AML-193 (cell line): ENCODE data around the gene RAB3A.

ENCODE experiments used
- DNase-seq, 2 experiments: peaks; one replicate each; lab custom pipeline; 2025; lab: John Stamatoyannopoulos, UW

RAB3A gene, protein sequence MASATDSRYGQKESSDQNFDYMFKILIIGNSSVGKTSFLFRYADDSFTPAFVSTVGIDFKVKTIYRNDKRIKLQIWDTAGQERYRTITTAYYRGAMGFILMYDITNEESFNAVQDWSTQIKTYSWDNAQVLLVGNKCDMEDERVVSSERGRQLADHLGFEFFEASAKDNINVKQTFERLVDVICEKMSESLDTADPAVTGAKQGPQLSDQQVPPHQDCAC

DNA sequence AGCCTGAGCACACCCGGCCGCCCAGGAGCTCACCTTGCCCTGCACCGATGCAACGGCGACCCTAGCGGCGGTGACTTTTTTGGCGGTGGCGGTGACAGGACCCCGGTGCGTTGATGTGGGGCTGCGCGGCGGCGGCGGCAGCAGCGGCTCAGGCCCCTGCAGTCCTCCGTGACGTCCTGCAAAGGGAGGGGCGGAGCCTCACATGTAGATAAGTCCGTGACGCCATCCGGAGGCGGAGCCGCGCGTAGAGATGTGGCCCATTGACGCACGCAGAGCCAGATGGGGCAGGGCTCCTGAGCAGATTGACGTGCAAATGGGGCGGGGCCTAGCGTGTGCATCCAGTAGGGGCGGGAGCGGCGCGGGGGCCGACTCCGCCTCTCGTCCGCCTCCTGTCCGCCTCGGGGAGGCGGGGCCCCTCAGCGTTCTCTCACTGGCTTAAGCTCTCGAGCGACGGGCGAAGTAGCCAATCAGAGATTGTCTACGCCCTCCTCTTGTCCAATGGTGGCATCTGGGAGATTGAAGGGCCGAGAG lies at the start of gene RAB3A:
Gene RAB3A, minus strand, starts transcription at position 180 of the 531 bp plus-strand sequence. CDS start 1,302 bp downstream, outside the sequence.
- DNase-seq = peak; percentile 99

- no peak for DNase-seq
These were observed 49.3 kb upstream of the RAB3A start for GRCh38 chr19:18253130-18253529.

GRCh38 chr19:18252370-18252717 lies 48.5 kb upstream of the RAB3A start:
- no peak for DNase-seq

- peak; percentile 38 to 60 for DNase-seq
These were observed 47.9 kb upstream of the RAB3A start for GRCh38 chr19:18251587-18252369.

GRCh38 chr19:18249834-18250233 lies 46.0 kb upstream of the RAB3A start:
- no peak for DNase-seq

DNA sequence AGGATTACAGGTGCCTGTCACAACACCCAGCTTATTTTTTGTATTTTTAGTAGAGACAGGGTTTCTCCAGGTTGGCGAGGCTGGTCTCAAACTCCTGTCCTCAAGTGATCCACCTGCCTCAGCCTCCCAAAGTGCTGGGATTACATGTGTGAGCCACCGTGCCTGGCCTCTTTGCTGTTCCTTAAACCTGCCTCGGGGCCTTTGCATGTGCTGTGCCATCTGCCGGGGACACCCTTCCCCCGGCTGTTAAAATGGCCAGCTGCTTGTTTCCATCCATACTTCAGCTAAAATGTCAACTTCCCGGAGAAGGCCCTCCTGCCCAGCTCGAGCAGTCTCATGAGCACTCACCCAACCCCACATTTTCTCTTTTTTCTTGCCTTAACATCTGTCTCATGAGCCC lies 41.5 kb upstream of the RAB3A start:
- DNase-seq = no peak

DNA sequence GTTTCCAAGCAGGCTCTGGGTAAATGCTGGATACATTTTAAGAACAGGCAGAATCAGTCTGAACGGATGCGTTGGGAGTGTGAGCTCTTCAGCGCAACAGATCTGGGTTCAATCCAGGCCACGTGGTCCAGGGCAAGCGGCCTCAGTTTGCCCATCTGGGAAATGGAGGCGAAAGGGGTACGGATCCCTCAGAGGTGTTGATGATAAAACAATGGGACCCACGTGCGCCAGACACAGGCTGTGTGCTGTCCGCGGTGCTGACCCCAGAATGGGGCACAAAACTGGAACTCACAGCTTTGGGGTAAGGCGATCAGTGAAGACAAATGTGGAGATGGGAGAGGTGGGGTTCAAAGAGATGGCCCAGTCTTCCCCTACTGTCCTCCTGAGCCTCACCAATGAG lies 35.5 kb upstream of the RAB3A start:
- no peak for DNase-seq

- no peak for DNase-seq
These were observed 30.4 kb upstream of the RAB3A start for GRCh38 chr19:18234194-18234593.

DNA sequence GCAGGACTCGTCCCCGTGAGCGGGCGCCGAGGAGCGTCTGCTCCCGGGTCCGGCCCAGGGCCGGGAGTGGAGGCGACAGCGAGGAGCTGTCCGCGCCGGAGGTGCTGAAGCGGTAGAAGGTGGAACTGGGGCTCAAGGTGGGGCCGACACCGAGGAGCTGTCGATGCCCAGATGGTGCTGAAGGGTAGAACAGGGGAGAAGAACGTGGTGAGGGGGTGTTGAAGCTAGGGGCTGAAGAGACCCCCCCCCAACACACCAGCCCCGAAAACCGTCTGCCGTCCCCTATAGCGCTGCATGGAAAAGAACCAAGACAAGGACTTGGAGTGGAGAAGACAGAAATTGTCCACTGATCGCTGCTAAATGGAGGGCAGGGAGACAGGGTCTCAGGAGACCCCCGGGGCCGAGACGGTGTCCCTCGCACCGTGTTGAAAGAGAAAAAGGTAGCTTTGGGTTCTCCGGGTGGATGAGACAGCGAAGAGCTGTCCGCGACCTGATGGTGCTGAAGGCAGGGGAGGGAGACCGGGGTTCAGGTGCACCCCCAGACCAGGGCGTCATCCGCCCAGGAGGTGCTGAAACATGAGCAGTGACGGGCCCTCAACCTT lies 29.5 kb upstream of the RAB3A start:
- no peak for DNase-seq

DNA sequence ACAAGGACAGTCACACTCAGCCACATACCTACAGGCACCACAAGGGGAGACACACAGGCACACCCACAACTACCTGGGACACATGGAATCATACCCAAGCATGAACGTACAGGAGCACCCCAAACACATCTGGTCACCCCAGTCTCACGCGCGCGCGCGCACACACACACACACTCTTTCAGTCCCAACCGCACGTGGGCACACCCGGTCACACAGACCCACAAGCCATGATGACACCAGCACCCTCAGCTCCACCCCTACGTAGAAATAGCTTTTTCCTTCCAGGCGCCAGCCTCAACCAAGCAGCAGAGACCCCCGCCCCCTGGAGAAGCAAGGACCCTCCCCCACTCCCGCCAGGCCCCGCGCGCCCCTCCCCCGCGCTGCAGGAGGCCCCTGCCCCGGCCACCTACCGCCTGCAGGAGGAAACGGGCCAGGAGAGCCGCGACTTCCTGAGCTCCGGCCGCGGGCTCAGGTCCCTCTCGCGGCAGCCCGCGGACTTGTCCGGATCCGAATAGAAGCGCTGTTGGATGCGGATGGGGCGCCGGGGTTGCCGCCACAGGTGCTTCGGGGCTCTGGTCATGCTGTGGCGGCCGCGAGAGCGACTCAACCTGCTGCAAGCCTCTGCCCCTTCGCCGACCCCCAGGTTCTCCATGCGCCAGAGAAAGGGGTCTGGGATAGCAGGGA lies 28.8 kb upstream of the RAB3A start:
- no peak for DNase-seq

- no peak for DNase-seq
These were observed 27.9 kb upstream of the RAB3A start for GRCh38 chr19:18231775-18232174.

DNA sequence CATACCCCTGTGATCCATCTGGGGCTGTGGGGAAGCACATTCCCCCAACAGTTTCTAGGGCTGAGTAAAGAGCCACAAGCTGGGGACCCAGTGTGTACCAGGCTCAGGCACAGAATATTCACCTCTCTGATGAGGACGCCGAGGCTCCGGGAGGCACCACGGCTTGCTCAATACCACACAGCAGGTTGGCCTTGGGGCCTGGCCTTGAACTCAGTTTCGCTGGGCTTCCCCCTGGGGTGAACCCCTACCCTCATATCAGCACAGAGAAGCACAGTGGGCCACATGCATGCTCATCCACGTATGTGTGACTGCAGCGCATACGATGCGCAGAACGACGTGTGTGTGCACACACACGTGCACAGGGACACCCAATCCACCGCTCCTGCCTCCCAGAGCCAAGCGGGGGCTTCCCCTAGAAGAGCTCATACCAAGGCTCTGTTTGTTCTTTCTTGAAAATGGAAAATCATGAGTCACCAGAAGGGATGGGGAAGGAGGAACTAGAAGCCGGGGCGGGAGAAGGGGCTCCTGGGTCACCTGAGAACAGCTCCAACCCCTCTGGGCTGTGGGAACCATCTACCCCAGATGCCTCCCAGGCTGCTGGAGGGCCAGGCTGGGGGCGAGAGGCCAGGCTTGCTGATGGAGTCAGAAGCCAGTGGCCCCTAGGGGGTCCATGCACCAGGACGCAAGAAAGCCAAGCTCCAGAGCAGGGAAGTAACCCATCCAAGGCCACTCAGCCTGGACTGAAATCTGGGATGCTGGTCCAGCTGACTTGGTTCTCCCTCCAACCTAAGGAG lies 27.3 kb upstream of the RAB3A start:
- no peak for DNase-seq

GRCh38 chr19:18229915-18230314 lies 26.1 kb upstream of the RAB3A start:
- no peak for DNase-seq

- DNase-seq = no peak
These were observed 25.6 kb upstream of the RAB3A start for GRCh38 chr19:18229474-18229873.

DNA sequence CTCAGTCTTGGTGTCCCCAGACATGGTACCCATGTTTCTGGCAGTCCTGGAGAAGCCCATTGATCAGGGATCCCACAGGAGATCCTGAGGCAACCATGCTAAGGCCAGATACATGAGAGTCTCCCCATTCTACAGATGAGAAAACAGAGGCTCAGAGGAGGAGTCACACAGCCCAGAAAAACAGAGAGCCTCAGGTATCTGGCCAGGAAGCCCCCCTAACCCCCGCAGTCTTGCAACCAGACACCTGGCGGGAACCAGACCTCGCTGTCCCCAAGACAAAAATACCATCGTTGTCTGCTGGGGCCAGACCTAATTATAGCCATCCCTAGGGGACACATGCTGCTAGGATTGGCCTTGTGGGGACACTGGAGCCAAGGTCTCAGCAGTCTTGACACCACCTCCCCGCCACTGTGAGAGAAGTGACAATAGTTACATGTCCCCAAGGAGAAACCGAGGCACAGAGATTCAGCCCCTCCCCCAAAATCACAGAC lies 24.0 kb upstream of the RAB3A start:
- DNase-seq = no peak

DNA sequence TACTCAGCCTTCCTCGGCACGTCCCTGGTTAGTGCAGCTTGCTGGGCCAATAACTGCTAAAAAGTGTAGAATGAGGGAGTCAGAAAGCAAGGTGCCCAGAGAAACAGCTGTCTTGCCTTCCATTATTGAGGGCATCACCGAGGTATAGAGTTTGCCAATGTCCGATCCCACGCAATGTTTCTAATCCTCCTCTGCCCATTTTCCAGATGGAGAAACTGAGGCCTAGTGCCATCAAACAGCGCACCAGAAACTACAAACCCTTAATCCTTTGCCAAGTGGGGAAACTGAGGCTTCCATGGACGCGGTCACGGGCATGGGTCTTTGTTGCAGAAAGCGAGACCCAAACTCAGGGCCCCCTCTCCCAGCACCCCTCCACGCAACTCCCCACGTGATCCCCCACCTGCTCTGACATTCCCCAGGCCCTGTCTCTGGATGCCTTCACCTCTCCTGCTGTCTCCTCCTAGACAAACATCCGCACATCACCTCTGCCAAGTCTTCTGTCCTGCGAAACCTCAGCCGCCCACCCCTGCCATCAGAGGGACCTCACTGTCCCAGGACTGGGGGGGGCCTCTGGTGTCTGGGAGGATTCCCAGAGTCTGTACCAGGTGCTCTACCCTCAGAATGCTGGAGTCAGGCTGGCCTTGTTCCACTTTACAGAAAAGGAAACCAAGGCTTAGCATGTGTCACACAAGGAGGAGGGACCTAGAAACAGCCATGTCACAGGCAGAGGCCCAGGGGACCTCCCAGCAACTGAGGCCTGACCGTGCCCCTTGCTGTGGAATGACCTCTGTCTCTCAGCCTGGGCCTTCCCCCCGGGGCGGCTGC lies 23.3 kb upstream of the RAB3A start:
- no peak for DNase-seq

DNA sequence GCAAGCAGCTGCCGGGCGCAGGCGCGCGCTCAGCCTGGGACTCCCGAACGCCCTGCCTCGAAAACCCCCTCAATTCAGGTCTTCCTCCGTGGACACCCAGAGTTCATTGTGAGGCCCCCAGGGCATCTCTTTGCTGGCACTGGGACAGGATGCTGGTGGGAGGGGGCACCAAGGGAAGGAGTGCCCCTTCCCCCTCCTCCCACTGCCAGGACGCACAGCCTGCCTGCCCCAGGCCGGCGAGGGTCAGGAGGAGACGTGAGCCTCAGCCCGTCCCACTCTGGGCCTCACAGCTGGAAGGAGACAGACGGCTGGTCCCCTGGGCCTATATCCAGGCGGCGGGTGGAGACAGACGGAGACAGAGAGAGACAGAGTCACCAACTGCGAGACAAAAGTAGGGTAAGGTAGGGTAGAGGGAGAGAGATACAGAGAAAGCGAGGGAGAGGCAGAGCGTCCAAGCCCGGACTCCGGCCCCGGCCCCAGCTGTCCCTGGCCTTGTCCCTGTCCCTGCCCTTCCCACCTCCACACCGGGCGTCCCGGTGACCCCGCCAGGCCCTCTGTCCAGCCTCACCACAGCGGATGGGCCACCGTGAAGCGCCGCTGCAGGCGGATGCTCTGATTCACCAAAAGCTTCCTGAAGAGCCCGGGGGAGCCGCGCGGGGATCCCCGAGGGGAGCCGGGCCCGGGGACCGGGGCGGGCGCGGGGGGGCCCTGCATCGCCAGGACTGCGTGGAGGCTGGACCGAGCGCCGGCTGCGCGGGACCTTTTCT lies 22.0 kb upstream of the RAB3A start, which contains the start of gene PDE4C:
Gene PDE4C, minus strand, starts transcription at position 737 of the 767 bp plus-strand sequence. Its CDS starts 23 bp downstream, at position 714.
- DNase-seq = no peak

GRCh38 chr19:18225355-18225701 lies 21.5 kb upstream of the RAB3A start:
- no peak for DNase-seq

DNA sequence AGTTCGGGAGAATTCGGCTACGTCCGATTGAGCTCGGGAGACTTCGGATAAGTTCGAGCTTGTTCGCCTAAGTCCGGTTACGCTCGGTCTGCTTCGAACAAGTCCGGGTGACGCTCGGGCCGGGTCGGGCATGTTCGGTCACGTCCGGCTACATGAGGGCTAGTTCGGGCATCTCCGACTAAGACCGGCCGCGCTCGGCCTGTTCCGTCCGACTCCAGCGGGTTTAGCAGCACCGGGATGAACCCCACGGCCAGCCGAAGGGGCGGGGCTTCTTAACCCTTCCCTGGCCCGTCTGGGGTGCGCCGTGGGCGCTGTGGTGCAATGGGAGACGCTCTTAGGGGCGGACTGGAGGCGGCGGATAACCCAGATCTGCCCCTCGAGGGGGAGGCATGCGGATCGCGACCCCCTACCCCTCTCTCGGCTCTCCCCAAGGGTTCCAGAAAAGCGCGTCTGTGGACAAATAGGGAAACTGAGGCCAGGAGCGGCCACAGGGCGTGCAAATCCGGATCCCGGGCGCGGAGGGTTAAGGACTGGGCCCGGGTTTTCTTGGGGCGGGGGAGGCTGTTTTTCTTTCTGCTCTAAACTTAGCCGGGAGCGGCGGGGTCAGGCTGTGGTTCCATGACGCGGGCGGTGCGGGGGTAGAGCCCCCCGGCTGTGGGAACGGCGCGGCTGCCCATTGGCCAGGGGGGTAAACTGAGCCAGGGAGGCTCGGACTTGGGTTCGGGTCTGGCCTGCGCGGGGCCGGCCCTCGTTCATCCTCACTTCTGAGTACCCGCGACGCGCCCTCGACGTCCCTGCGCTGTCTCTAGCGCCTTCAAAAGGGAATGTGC lies 20.9 kb upstream of the RAB3A start:
- no peak for DNase-seq
